Ectodermal cell (in vitro differentiated cells): ENCODE data around the gene ADARB1.
"Not testable (repeated sequence)": the region's sequence is repeated elsewhere in the genome, so short reads cannot be mapped to it uniquely, and the experiment has no call there.

Experiments
- H3K27ac ChIP-seq: 2 replicates; pipeline ENCODE4 v1.7.0; 2013; ENCODE audit warnings: mild to moderate bottlenecking, low read depth, low read length; ENCODE audit not compliant: insufficient read depth, poor library complexity, severe bottlenecking
- H3K27me3 ChIP-seq: 2 replicates; pipeline ENCODE4 v1.7.0; 2013; ENCODE audit warnings: mild to moderate bottlenecking, low read length; ENCODE audit not compliant: insufficient read depth, control insufficient read depth, poor library complexity, severe bottlenecking
- H3K36me3 ChIP-seq: one replicate; pipeline ENCODE4 v1.7.0; 2013; ENCODE audit warnings: low read length; ENCODE audit not compliant: control insufficient read depth, insufficient read depth
- H3K4me1 ChIP-seq: one replicate; pipeline ENCODE4 v1.7.0; 2013; ENCODE audit warnings: low read length; ENCODE audit not compliant: control insufficient read depth, insufficient read depth
- H3K4me3 ChIP-seq: 2 replicates; pipeline ENCODE4 v1.7.0; 2013; ENCODE audit warnings: low read depth, low read length, control low read depth; ENCODE audit not compliant: insufficient read depth
- H3K9me3 ChIP-seq: 2 replicates; pipeline ENCODE4 v1.7.0; 2013; ENCODE audit warnings: mild to moderate bottlenecking, low read length, moderate library complexity; ENCODE audit not compliant: control insufficient read depth
- WGBS, 2 experiments: methylation state at CpG; one replicate each; pipeline ENCODE4 v1.1.7; 2013; ENCODE audit warnings: missing lambda C conversion rate in 2 of 2; 5-methylcytosine and 5-hydroxymethylcytosine counted together

ADARB1 gene

GRCh38 chr21:45141507-45141906, 67.1 kb downstream of the ADARB1 start:
- no peak overlapping the region for H3K27ac ChIP-seq

DNA sequence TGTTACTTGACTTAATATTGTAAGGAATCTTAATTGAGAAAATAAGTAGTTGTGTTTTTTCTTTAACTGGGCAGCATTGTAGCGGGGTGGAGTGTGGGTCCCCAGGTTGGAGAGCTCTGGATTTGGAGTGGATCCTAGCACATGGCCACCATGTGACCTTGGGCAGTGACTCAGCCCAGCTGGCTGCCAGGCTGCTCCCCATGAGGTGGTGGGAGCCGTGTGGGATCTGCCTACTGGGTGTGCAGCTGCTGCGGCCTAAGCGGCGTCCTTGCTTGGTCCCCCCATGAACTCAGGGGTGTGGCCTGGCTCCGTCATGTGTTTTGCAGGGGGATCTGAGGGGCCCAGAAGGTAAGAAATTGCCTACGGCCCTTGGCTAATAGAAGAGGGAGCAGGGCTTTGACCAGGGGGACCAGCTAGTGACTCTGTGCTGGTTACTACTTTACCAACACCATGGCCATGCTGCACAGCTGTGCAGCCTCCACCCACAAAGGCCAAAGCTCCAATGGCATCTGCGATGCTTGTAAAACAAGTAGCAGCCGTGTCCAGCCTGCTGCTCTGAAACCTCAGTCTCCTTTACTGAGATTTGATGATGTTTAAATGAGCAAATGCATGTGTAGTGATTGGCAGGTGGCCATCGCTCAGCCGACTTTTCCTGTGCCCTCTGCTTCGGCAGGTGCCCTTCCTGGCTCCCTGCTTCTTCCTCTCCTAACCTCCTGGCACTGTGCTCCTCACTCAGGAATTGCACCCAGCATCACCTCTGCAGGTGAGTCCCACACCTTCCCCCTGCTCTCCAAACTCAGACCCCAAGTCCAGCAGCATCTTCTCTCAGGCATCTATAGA, 68.3 kb downstream of the ADARB1 start:
- H3K9me3 ChIP-seq: no peaks in the 10 kb centered on the region

More at GRCh38 chr21:45141507-45141906, 67.1 kb downstream of the ADARB1 start:
- Histone ChIP-seq H3K27me3 (no peaks in the 10 kb centered on the region), H3K9me3 (no peaks in the 10 kb centered on the region), H3K4me1 (no peaks in the 10 kb centered on the region), H3K36me3 (no peaks in the 10 kb centered on the region), H3K4me3 (no peak overlapping the region)
- 91% methylated on average over 5 of the region's 5 CpGs for WGBS, 2 experiments

DNA sequence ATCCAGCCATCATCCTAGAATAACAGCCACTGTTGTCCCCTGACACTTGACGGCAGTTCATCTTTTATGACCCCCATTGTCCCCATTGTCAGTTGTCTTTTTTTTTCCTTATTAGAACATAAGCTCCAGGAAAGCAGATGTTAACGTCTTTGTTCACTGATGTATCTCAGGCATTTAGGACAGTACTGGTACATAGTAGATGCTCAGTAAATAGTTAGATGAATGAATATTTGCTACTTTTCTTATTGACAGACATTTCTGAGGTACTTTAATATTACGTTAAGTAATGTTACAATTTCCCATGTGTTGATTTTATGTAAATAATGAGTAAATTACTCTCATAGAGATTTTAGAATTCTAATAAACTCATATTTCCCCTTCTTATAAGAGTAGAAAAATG, 69.5 kb downstream of the ADARB1 start:
- WGBS, 2 experiments: 89 to 95% methylated on average over 2 of the region's 3 CpGs
- Histone ChIP-seq H3K9me3 (no peaks in the 10 kb centered on the region), H3K4me3 (no peak overlapping the region), H3K27ac (no peak overlapping the region), H3K4me1 (no peaks in the 10 kb centered on the region), H3K36me3 (no peaks in the 10 kb centered on the region), H3K27me3 (no peaks in the 10 kb centered on the region)

More for the DNA sequence above, 68.3 kb downstream of the ADARB1 start:
- Histone ChIP-seq H3K36me3 (no peaks in the 10 kb centered on the region), H3K4me3 (no peak overlapping the region), H3K27me3 (no peaks in the 10 kb centered on the region), H3K4me1 (no peaks in the 10 kb centered on the region), H3K27ac (no peak overlapping the region)
- WGBS, 2 experiments: 92 to 95% methylated on average over 12 of the region's 12 CpGs

- no peaks in the 10 kb centered on the region for H3K36me3 ChIP-seq
- no peaks in the 10 kb centered on the region for H3K9me3 ChIP-seq
- no peaks in the 10 kb centered on the region for H3K27me3 ChIP-seq
- H3K4me3 ChIP-seq: no peak overlapping the region
- no peaks in the 10 kb centered on the region for H3K4me1 ChIP-seq
- 88 to 90% methylated on average over 9 of the region's 9 CpGs for WGBS, 2 experiments
- H3K27ac ChIP-seq: no peak overlapping the region
These were observed 70.8 kb downstream of the ADARB1 start for GRCh38 chr21:45145146-45145545.

GRCh38 chr21:45145846-45146245, 71.5 kb downstream of the ADARB1 start:
- not testable (repeated sequence) for H3K4me3 ChIP-seq, H3K27me3 ChIP-seq
- WGBS, 2 experiments: 94 to 96% methylated on average over 17 of the region's 17 CpGs

DNA sequence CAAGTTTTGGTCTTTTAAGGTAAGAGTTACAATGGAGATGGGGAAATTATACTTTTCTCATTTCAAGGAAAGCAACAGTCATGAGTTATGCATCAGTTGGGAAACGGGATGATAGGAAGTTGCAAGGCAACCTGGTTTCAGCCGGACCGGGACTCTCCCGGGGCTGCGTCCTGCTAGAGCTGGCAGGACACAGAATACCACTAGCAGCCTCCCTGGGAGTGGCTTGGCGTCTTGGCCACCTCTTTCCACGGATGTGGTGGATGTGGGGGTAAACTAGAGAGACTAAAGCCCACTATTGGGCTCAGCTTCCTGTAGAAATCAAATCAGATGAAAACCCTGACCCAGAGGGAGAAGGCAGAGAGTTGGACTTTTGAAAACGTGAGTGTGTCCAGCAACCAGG, 71.9 kb downstream of the ADARB1 start:
- no peaks in the 10 kb centered on the region for H3K9me3 ChIP-seq
- no peaks in the 10 kb centered on the region for H3K36me3 ChIP-seq
- no peak overlapping the region for H3K27ac ChIP-seq
- H3K27me3 ChIP-seq: no peaks in the 10 kb centered on the region
- peaks cover 8% of the 10 kb centered on the region for H3K4me1 ChIP-seq
- WGBS, 2 experiments: 91 to 93% methylated on average over 8 of the region's 8 CpGs
- H3K4me3 ChIP-seq: no peak overlapping the region

More at GRCh38 chr21:45145846-45146245, 71.5 kb downstream of the ADARB1 start:
- H3K4me1 ChIP-seq, H3K9me3 ChIP-seq, H3K27ac ChIP-seq, H3K36me3 ChIP-seq: not testable (repeated sequence)

DNA sequence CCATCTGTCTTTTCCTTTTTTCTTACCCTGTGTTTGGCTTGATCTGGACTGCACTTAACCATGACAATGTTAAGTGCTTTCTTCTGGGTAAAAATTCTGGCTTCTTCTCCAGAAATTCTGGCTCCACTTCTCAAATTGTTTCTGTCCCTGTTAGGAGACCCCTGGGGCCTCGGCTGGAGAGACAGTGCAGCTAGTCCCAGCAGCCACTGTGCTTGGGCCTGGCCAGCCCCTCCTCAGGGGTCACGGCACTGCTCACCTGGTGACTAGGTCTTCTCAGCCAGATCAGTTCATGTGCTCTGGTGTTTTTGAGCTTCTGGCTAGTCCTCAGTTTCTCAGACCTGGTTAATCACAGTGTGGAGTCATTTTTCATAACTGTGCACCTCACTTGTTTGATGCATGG, 72.4 kb downstream of the ADARB1 start:
- peaks cover 13% of the 10 kb centered on the region for H3K4me1 ChIP-seq
- H3K4me3 ChIP-seq: no peak overlapping the region
- no peaks in the 10 kb centered on the region for H3K36me3 ChIP-seq
- no peak overlapping the region for H3K27ac ChIP-seq
- no peaks in the 10 kb centered on the region for H3K9me3 ChIP-seq
- no peaks in the 10 kb centered on the region for H3K27me3 ChIP-seq
- 89 to 90% methylated on average over 2 of the region's 2 CpGs for WGBS, 2 experiments

DNA sequence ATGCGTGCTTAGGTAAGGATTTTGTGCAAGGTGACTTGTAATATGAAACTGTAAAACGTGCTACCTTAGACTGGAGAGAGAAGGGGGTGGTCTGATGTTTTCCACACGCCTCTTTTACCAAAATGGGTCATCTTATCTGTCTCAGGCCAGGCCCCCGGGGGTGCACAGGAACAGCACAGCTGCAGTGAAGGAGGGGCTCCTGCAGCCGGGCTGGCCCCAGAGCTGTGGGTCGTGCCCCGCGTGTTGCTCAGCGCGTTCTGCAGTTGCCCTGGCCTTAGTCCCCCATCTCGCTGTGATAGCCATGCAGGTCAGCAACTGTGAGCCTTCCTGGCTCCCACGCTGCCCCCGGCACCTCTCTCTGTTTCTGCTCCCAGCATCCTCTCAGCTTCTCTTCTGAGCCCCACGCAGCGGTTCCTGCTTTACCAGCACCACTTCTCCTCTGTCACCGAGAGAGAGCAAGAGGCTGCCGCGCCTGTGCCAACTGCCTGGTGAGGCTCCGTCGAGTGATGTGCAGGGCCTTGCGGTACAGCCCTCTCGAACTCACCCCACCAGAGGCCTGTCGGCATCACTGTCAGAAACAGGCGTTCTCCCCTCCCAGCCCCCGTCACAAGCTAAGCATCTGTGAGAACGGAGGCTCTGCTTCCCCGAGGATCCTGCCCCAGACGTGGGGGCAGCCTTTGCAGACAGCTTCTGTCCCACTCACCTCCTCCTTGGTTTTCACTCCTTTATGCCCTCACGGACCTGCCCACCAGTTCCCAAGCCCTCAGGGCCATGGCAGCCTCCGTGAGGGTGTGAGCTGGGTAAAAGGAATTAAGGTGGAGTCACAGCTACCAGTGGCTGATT, 73.3 kb downstream of the ADARB1 start:
- Histone ChIP-seq H3K27me3 (no peaks in the 10 kb centered on the region), H3K4me3 (no peak overlapping the region), H3K4me1 (peaks cover 20% of the 10 kb centered on the region), H3K27ac (no peak overlapping the region), H3K36me3 (no peaks in the 10 kb centered on the region), H3K9me3 (no peaks in the 10 kb centered on the region)
- 89 to 92% methylated on average over 30 of the region's 30 CpGs for WGBS, 2 experiments

GRCh38 chr21:45148316-45148990, 74.1 kb downstream of the ADARB1 start:
- WGBS, 2 experiments: 92% methylated on average over 14 of the region's 14 CpGs
- H3K4me1 ChIP-seq: peaks cover 20% of the 10 kb centered on the region
- no peak overlapping the region for H3K4me3 ChIP-seq
- no peaks in the 10 kb centered on the region for H3K36me3 ChIP-seq
- H3K27ac ChIP-seq: no peak overlapping the region
- H3K27me3 ChIP-seq: no peaks in the 10 kb centered on the region
- no peaks in the 10 kb centered on the region for H3K9me3 ChIP-seq

DNA sequence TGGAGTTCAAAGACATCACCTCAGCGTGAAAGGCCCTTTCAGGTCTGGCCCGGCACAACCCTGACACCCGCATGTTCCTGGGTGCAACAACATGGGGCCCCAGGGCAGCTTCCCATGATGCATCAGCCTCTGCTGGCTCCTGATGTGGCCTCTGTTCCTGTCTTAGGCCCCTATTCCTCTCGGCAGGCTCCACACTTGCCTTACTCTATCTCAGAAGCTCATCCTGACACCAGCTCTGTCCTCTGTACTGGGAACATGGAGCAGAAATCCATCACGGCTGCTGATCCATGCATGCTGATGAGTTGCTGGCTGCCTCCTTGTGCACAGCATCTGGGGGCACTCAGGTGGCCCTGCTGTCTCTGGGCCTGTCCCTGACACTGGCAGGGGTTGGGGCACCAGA, 74.6 kb downstream of the ADARB1 start:
- no peaks in the 10 kb centered on the region for H3K27me3 ChIP-seq
- H3K9me3 ChIP-seq: no peaks in the 10 kb centered on the region
- peaks cover 20% of the 10 kb centered on the region for H3K4me1 ChIP-seq
- 91 to 97% methylated on average over 5 of the region's 5 CpGs for WGBS, 2 experiments
- no peak overlapping the region for H3K27ac ChIP-seq
- no peak overlapping the region for H3K4me3 ChIP-seq
- no peaks in the 10 kb centered on the region for H3K36me3 ChIP-seq
